ENCODE measurements around the gene PHRF1. TPM values are rescaled to one million over a fixed set of nuclear protein-coding genes. Genes with fewer than 3 reads are reported as not detected.

The PHRF1 gene
- total and polyA plus RNA-seq, 4 donors, result 2.4 to 25.2 (median 18.8) TPM

DNA sequence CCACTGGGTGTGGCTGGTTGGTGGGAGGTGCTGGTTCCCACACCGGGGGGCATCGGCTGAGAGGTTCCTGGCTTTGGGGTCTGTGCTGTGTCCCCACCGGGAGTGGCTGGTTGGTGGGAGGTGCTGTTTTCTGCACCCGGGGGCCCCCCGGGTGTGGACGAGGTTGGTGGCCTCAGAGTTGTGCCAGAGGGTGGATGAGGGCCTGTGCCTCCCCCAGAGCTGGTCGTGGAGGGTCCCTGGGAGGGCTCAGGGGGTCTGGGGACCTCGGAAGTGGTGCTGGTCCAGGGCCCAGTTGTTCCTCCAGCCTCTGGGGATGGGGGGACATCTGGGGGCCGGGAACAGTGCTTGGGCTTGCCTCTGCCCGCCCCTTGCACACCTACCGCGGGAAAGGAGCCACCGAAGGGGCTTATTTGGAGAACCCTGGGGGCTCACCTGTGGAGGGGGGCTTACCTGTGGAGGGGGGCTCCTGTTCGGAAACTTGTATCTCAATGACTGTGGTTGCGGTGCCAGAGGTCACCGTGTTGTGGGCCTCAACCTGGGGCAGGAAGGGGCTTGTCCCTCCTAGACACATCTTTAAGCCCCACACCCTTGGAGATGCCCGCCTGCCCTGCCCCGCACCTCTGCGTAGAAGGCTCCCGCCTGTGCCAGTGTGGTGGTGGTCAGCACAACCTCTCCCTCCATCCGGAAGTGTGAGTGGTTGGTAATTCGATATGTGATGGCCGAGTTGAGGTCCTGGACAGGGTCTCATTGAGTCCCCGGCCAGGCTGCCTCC, 42.8 kb downstream of the PHRF1 start:
- Histone ChIP-seq H3K9ac (ENCODE audit: low read depth in 1 of 2, low read length in 2 of 2) (no peak overlapping the region), H3K4me3 (ENCODE audit: low read depth in 1 of 3, low read length in 3 of 3) (no peak overlapping the region), H3K27me3 (ENCODE audit: control insufficient read depth in 4 of 4, insufficient read depth in 4 of 4, low read length in 3 of 4) (no peaks in the 10 kb centered on the region), H3K36me3 (ENCODE audit: control insufficient read depth in 4 of 4, insufficient read depth in 3 of 4, low read depth in 1 of 4, low read length in 3 of 4) (peaks cover 0 to 5% (median 3%) of the 10 kb centered on the region in 4 donors), H3K4me1 (ENCODE audit: control insufficient read depth in 4 of 4, insufficient read depth in 4 of 4, low read length in 3 of 4) (peaks cover 0 to 32% (median 20%) of the 10 kb centered on the region in 4 donors), H3K9me3 (ENCODE audit: control insufficient read depth in 4 of 4, low read length in 3 of 4) (no peaks in the 10 kb centered on the region), H3K27ac (ENCODE audit: low read depth in 1 of 2, low read length in 2 of 2) (no peak overlapping the region)
- WGBS, result 96% methylated on average over 24 of the region's 24 CpGs
- no peak for DNase-seq (ENCODE audit: low spot score)
- TF ChIP-seq YY1 (IDR thresholded peaks at IDR 0.05), result no peak
- no peak for TF ChIP-seq TAF1 (conservative IDR thresholded peaks at IDR 0.05)
- no peak for TF ChIP-seq SP1 (IDR thresholded peaks at IDR 0.05)
- TF ChIP-seq HNF4A (conservative IDR thresholded peaks at IDR 0.05), result no peak
- TF ChIP-seq JUND (IDR thresholded peaks at IDR 0.05), result no peak
- TF ChIP-seq, protein P1, sequence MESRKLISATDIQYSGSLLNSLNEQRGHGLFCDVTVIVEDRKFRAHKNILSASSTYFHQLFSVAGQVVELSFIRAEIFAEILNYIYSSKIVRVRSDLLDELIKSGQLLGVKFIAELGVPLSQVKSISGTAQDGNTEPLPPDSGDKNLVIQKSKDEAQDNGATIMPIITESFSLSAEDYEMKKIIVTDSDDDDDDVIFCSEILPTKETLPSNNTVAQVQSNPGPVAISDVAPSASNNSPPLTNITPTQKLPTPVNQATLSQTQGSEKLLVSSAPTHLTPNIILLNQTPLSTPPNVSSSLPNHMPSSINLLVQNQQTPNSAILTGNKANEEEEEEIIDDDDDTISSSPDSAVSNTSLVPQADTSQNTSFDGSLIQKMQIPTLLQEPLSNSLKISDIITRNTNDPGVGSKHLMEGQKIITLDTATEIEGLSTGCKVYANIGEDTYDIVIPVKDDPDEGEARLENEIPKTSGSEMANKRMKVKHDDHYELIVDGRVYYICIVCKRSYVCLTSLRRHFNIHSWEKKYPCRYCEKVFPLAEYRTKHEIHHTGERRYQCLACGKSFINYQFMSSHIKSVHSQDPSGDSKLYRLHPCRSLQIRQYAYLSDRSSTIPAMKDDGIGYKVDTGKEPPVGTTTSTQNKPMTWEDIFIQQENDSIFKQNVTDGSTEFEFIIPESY (IDR thresholded peaks at IDR 0.05), result no peak
- TF ChIP-seq HNF4G (IDR thresholded peaks at IDR 0.05), result no peak

DNA sequence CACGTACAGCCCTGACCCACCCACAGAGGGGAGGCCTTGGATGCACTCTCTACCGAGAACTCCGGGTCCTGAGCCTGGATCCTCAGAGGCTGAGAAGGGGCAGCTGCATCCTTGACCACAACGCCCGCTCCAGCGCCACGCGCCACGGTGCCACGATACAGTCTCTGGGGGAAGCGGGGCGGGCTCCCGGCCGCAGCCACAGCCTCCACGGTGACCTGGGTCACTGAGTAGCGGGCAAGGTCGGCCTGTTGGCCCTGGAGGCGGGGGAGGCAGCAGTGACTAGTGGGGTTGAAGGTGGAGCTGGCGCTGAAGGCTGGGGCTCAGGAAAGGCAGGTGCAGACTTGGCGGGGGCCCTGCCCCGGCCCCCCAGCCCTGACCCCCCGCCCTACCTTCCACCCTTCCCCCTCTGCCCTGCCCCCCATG, 43.4 kb downstream of the PHRF1 start:
- no peak overlapping the region for H3K9ac ChIP-seq (ENCODE audit: low read depth in 1 of 2, low read length in 2 of 2)
- peaks cover 0 to 5% (median 2%) of the 10 kb centered on the region in 4 donors for H3K36me3 ChIP-seq (ENCODE audit: control insufficient read depth in 4 of 4, insufficient read depth in 3 of 4, low read depth in 1 of 4, low read length in 3 of 4)
- H3K27me3 ChIP-seq (ENCODE audit: control insufficient read depth in 4 of 4, insufficient read depth in 4 of 4, low read length in 3 of 4), result no peaks in the 10 kb centered on the region
- peaks cover 0 to 32% (median 20%) of the 10 kb centered on the region in 4 donors for H3K4me1 ChIP-seq (ENCODE audit: control insufficient read depth in 4 of 4, insufficient read depth in 4 of 4, low read length in 3 of 4)
- 95% methylated on average over 22 of the region's 22 CpGs for WGBS
- TF ChIP-seq SP1 (IDR thresholded peaks at IDR 0.05), result no peak
- no peak for TF ChIP-seq TAF1 (conservative IDR thresholded peaks at IDR 0.05)
- no peak for TF ChIP-seq JUND (IDR thresholded peaks at IDR 0.05)
- no peak for TF ChIP-seq RXRA (IDR thresholded peaks at IDR 0.05)
- TF ChIP-seq HNF4A (conservative IDR thresholded peaks at IDR 0.05), result no peak
- TF ChIP-seq, protein P2, sequence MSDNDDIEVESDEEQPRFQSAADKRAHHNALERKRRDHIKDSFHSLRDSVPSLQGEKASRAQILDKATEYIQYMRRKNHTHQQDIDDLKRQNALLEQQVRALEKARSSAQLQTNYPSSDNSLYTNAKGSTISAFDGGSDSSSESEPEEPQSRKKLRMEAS (IDR thresholded peaks at IDR 0.05), result no peak
- no peak for TF ChIP-seq FOXA1 (IDR thresholded peaks at IDR 0.05)
- TF ChIP-seq, protein P1 (IDR thresholded peaks at IDR 0.05), result no peak
- TF ChIP-seq YY1 (IDR thresholded peaks at IDR 0.05), result no peak
- no peak for TF ChIP-seq FOXA2 (IDR thresholded peaks at IDR 0.05)
- no peak for TF ChIP-seq HNF4G (IDR thresholded peaks at IDR 0.05)
- no peak for TF ChIP-seq EGR1 (IDR thresholded peaks at IDR 0.05; ENCODE audit: low read depth in 2 of 2)
- TF ChIP-seq RAD21 (IDR thresholded peaks at IDR 0.05), result no peak
- no peak for TF ChIP-seq GABPA (IDR thresholded peaks at IDR 0.05 in 1 of 2, conservative IDR thresholded peaks at IDR 0.05 in 1 of 2)
- TF ChIP-seq, protein P3, sequence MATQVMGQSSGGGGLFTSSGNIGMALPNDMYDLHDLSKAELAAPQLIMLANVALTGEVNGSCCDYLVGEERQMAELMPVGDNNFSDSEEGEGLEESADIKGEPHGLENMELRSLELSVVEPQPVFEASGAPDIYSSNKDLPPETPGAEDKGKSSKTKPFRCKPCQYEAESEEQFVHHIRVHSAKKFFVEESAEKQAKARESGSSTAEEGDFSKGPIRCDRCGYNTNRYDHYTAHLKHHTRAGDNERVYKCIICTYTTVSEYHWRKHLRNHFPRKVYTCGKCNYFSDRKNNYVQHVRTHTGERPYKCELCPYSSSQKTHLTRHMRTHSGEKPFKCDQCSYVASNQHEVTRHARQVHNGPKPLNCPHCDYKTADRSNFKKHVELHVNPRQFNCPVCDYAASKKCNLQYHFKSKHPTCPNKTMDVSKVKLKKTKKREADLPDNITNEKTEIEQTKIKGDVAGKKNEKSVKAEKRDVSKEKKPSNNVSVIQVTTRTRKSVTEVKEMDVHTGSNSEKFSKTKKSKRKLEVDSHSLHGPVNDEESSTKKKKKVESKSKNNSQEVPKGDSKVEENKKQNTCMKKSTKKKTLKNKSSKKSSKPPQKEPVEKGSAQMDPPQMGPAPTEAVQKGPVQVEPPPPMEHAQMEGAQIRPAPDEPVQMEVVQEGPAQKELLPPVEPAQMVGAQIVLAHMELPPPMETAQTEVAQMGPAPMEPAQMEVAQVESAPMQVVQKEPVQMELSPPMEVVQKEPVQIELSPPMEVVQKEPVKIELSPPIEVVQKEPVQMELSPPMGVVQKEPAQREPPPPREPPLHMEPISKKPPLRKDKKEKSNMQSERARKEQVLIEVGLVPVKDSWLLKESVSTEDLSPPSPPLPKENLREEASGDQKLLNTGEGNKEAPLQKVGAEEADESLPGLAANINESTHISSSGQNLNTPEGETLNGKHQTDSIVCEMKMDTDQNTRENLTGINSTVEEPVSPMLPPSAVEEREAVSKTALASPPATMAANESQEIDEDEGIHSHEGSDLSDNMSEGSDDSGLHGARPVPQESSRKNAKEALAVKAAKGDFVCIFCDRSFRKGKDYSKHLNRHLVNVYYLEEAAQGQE (IDR thresholded peaks at IDR 0.05), result no peak
- no peak for TF ChIP-seq NR2F2 (IDR thresholded peaks at IDR 0.05)
- TF ChIP-seq, protein P4, sequence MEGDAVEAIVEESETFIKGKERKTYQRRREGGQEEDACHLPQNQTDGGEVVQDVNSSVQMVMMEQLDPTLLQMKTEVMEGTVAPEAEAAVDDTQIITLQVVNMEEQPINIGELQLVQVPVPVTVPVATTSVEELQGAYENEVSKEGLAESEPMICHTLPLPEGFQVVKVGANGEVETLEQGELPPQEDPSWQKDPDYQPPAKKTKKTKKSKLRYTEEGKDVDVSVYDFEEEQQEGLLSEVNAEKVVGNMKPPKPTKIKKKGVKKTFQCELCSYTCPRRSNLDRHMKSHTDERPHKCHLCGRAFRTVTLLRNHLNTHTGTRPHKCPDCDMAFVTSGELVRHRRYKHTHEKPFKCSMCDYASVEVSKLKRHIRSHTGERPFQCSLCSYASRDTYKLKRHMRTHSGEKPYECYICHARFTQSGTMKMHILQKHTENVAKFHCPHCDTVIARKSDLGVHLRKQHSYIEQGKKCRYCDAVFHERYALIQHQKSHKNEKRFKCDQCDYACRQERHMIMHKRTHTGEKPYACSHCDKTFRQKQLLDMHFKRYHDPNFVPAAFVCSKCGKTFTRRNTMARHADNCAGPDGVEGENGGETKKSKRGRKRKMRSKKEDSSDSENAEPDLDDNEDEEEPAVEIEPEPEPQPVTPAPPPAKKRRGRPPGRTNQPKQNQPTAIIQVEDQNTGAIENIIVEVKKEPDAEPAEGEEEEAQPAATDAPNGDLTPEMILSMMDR (IDR thresholded peaks at IDR 0.05; ENCODE audit: low read depth, low read length, missing input control), result no peak
- TF ChIP-seq, protein P5, sequence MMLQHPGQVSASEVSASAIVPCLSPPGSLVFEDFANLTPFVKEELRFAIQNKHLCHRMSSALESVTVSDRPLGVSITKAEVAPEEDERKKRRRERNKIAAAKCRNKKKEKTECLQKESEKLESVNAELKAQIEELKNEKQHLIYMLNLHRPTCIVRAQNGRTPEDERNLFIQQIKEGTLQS (IDR thresholded peaks at IDR 0.05), result no peak
- no peak overlapping the region for H3K4me3 ChIP-seq (ENCODE audit: low read depth in 1 of 3, low read length in 3 of 3)
- H3K9me3 ChIP-seq (ENCODE audit: control insufficient read depth in 4 of 4, low read length in 3 of 4), result no peaks in the 10 kb centered on the region
- DNase-seq (ENCODE audit: low spot score), result no peak
- no peak overlapping the region for H3K27ac ChIP-seq (ENCODE audit: low read depth in 1 of 2, low read length in 2 of 2)
